Neutrophil (primary cell): ENCODE results near the gene NTM.
"Not testable (repeated sequence)": the region's sequence is repeated elsewhere in the genome, so short reads cannot be mapped to it uniquely, and the experiment has no call there.

Experiments used
- H3K27ac ChIP-seq: fragments of 200-600 bp; sonication (generic); 2 replicates; pipeline ENCODE4 v1.5.1; 2016; ENCODE audit warnings: mild to moderate bottlenecking, moderate library complexity
- H3K27me3 ChIP-seq: fragments of 200-600 bp; sonication (generic); 2 replicates; pipeline ENCODE4 v1.6.0; 2016; ENCODE audit warnings: mild to moderate bottlenecking
- H3K36me3 ChIP-seq: fragments of 200-600 bp; sonication (generic); 2 replicates; pipeline ENCODE4 v1.5.1; 2017
- H3K4me1 ChIP-seq, 2 experiments: fragments of 200-600 bp in 1 of 2; sonication (generic) in 1 of 2; 1 replicate in 1 of 2; 2 replicates in 1 of 2; pipeline versions ENCODE4 v1.5.1 to v1.6.1; 2013 to 2016; ENCODE audit warnings: low read depth in 1 of 2, low read length in 1 of 2, mild to moderate bottlenecking in 1 of 2, moderate library complexity in 1 of 2; ENCODE audit not compliant: control insufficient read depth in 1 of 2, insufficient read depth in 1 of 2
- H3K4me3 ChIP-seq, 2 experiments: fragments of 200-600 bp in 1 of 2; sonication (generic) in 1 of 2; 1 replicate in 1 of 2; 2 replicates in 1 of 2; pipeline ENCODE4 v1.5.1; 2013 to 2016; ENCODE audit warnings: low read depth in 1 of 2, low read length in 1 of 2, mild to moderate bottlenecking in 1 of 2, moderate library complexity in 1 of 2
- H3K9me3 ChIP-seq: fragments of 200-600 bp; sonication (generic); 2 replicates; pipeline ENCODE4 v1.5.1; 2016
- CTCF ChIP-seq: fragments of 200-600 bp; sonication (generic); IDR thresholded peaks from 2 replicates; pipeline ENCODE4 v1.5.1; 2016; ENCODE audit warnings: antibody characterized with exemption

The NTM gene

GRCh38 chr11:132361011-132361550 lies 990.7 kb downstream of the NTM start:
- TF ChIP-seq CTCF, result no peak
- H3K27ac ChIP-seq, result no peak overlapping the region
- H3K4me1 ChIP-seq, result no peaks in the 10 kb centered on the region
- no peaks in the 10 kb centered on the region for H3K36me3 ChIP-seq
- no peaks in the 10 kb centered on the region for H3K9me3 ChIP-seq
- no peaks in the 10 kb centered on the region for H3K27me3 ChIP-seq
- no peak overlapping the region for H3K4me3 ChIP-seq

GRCh38 chr11:132365650-132366049 lies 995.2 kb downstream of the NTM start:
- no peak for TF ChIP-seq CTCF
- no peaks in the 10 kb centered on the region for H3K9me3 ChIP-seq
- H3K4me1 ChIP-seq, result no peaks in the 10 kb centered on the region
- no peak overlapping the region for H3K27ac ChIP-seq
- no peaks in the 10 kb centered on the region for H3K36me3 ChIP-seq
- H3K4me3 ChIP-seq, result no peak overlapping the region
- no peaks in the 10 kb centered on the region for H3K27me3 ChIP-seq

GRCh38 chr11:132367293-132367692 lies 996.9 kb downstream of the NTM start:
- no peak for TF ChIP-seq CTCF

GRCh38 chr11:132370114-132370513 lies 999.7 kb downstream of the NTM start:
- H3K27me3 ChIP-seq, H3K4me3 ChIP-seq, H3K4me1 ChIP-seq, H3K9me3 ChIP-seq, H3K36me3 ChIP-seq, H3K27ac ChIP-seq: not testable (repeated sequence)

More at GRCh38 chr11:132367293-132367692, 996.9 kb downstream of the NTM start:
- Histone ChIP-seq H3K4me3 (no peak overlapping the region), H3K36me3 (no peaks in the 10 kb centered on the region), H3K9me3 (no peaks in the 10 kb centered on the region), H3K27me3 (no peaks in the 10 kb centered on the region), H3K27ac (no peak overlapping the region), H3K4me1 (no peaks in the 10 kb centered on the region)

- Histone ChIP-seq H3K27ac (no peak overlapping the region), H3K4me1 (no peaks in the 10 kb centered on the region), H3K9me3 (no peaks in the 10 kb centered on the region), H3K4me3 (no peak overlapping the region), H3K36me3 (no peaks in the 10 kb centered on the region), H3K27me3 (no peaks in the 10 kb centered on the region)
- TF ChIP-seq CTCF, result no peak
These were observed 1003.2 kb downstream of the NTM start for GRCh38 chr11:132373405-132374143.

- TF ChIP-seq CTCF, result no peak
- H3K27ac ChIP-seq, result no peak overlapping the region
- H3K4me1 ChIP-seq, result no peaks in the 10 kb centered on the region
- H3K27me3 ChIP-seq, result no peaks in the 10 kb centered on the region
- no peaks in the 10 kb centered on the region for H3K9me3 ChIP-seq
- no peaks in the 10 kb centered on the region for H3K36me3 ChIP-seq
- H3K4me3 ChIP-seq, result no peak overlapping the region
These were observed 1009.1 kb downstream of the NTM start for GRCh38 chr11:132379540-132379939.
